GM12865 (cell line): Measurements from ENCODE around the gene COL4A4.

Experiments used
- DNase-seq: peaks from one replicate; pipeline ENCODE4 v3.0.0; 2010; ENCODE audit warnings: low read depth
- H3K4me3 ChIP-seq: 2 replicates; pipeline ENCODE4 v1.5.1; 2011; ENCODE audit warnings: mild to moderate bottlenecking, low read depth, low read length, control low read depth
- TF ChIP-seq, protein P1 (sequence below): IDR thresholded peaks from 2 replicates; pipeline ENCODE4 v1.5.1; 2011; ENCODE audit warnings: low read length, control low read depth, low read depth, inconsistent platforms; ENCODE audit not compliant: insufficient read depth; ENCODE audit errors: missing control alignments

Gene COL4A4

DNA sequence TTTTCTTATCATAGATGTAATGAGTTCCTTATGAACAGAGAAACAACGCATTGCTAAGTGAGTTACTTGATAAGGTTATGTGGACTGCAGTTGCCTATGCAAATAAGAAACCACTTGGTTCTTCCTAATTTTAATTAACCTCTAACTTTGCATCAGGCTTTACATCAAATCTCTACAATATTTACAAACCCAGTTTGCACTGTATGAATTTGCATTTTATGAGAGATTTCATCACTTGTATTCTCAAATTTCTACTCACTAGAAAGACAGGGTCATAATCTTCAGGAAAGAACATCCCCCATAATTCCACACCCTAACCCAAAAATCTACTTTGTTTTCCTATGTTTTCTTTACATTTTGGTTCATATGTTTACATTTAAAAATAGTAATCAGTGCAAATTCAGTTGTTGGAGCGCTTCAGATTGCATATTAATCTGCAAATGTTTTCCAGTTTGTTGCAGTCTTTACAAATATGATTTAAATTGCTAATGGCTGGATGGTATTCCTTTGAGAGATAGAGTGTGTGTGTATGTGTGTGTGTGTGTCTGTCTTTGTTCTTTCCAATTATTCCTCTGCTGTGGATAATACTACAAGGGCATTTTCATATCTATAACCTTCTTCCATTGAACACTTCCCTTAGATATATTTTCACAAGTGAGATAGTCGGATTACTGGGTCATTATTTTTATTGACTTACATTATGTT is 106.1 kb downstream of the COL4A4 start:
- DNase-seq = no peak
- TF ChIP-seq, protein P1, sequence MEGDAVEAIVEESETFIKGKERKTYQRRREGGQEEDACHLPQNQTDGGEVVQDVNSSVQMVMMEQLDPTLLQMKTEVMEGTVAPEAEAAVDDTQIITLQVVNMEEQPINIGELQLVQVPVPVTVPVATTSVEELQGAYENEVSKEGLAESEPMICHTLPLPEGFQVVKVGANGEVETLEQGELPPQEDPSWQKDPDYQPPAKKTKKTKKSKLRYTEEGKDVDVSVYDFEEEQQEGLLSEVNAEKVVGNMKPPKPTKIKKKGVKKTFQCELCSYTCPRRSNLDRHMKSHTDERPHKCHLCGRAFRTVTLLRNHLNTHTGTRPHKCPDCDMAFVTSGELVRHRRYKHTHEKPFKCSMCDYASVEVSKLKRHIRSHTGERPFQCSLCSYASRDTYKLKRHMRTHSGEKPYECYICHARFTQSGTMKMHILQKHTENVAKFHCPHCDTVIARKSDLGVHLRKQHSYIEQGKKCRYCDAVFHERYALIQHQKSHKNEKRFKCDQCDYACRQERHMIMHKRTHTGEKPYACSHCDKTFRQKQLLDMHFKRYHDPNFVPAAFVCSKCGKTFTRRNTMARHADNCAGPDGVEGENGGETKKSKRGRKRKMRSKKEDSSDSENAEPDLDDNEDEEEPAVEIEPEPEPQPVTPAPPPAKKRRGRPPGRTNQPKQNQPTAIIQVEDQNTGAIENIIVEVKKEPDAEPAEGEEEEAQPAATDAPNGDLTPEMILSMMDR = no peak
- H3K4me3 ChIP-seq = no peak overlapping the region

DNA sequence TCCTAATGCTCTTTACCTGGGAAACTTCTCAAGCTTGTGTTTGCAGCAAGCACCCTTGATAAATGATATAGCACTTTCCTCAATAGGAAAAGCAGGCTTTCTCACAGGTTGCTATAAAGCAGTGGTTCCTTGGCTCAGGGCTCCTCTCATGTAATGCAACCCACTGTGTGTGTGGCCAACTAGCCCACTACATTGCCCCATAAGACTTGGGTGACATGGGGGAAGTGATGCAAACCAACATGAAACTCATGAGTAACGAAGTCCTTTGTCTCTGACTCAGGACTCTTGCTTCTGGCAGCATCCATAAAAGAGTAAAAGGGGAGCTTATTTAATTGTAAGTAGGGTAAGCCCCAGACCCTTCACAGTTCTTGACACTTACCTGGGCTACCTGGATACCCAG is 106.9 kb downstream of the COL4A4 start:
- TF ChIP-seq, protein P1 = no peak
- no peak for DNase-seq
- H3K4me3 ChIP-seq = no peak overlapping the region

DNA sequence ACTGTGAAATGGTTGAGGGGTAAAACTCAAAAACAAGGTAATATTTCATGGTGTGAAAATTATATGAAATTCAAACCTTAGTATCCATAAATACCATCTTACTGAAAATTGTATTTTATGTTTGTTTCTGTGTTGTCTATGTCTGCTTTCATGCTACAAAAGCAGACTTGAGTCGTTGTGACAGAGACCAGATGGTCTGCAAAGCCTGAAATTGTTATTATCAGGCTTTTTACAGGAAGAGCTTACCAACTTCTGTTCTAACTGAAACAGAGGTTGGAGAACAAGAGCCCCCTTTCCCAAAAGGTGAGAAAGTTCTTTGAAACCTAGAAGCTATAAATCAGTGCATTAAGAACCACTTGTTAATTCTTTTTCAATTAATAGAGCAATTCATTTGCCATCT is 110.0 kb downstream of the COL4A4 start:
- H3K4me3 ChIP-seq = no peak overlapping the region
- TF ChIP-seq, protein P1 = no peak
- DNase-seq = no peak

DNA sequence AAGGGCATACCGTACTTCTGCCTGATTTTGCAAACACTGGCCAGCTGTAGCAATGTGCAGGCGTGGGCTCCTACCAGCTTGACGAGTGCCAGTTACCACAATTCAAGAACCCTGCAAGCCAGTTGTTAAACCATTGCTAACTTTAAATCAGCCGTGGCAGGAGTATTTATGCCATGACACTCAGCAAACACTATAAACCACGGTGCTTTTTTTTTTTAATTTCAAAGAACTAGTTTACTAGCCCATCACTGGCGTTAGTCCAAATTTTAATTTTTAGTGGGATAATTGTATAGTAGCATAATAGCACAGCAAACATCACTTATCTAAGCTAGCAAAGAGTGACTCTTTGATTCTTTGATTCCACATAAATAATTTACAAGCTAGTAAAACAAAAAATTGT is 111.1 kb downstream of the COL4A4 start:
- DNase-seq = no peak
- H3K4me3 ChIP-seq = no peak overlapping the region

DNA sequence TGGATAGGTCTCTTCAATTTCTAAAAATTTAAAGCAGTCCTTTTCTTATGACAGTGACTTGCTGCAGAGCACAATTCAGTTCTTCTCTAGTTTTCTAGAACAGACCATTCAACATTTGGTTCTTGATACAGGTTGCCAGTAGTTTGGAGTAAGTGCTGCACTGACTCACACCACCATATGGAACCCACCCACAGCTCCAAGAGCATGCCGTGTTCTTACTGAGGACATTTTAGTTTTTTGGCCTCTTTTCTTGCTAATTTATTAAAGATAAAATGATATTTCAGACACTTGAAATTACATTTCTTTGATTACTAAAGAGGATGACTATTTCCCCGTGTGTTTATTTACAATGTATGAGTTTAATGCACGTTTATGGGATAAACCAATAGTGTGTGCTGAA is 120.0 kb downstream of the COL4A4 start:
- TF ChIP-seq, protein P1 = no peak
- no peak for DNase-seq

More for the DNA sequence above, 111.1 kb downstream of the COL4A4 start:
- TF ChIP-seq, protein P1 = no peak

DNA sequence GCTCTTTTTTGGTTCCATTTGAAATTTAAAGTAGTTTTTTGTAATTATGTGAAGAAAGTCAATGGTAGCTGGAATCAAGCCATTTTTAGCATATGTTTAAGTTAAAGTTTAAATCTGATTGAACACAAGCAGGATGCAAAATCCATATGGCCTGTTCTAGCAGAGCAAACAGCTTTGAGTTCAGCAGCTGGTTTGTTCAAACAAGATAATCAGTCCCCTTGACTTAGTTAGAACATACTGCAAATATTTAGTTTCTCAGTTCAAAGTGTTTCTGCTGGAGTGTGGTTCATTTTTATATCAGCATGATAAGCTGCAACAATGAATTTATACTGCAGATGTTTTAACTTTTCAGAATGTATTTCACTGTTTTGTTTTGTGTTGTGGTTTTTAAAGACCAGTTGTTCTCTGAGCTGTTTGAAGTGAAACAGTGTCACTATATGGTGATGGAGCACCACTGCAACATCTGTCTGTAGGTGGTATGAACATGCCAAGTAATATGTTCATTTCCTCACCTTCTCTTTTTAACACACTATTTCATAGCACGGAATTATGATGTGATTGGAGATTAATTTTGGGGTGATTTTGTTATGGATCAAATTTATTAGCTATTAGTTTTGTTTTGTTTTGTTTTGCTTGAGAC is 125.3 kb downstream of the COL4A4 start:
- TF ChIP-seq, protein P1 = no peak
- H3K4me3 ChIP-seq = no peak overlapping the region
- DNase-seq = no peak

More for the DNA sequence above, 120.0 kb downstream of the COL4A4 start:
- H3K4me3 ChIP-seq = no peak overlapping the region
